CD4-positive, CD25-positive, alpha-beta regulatory T cell (primary cell): ENCODE data around the gene ATP5IF1. TPM values are rescaled to one million over a fixed set of nuclear protein-coding genes. Genes with fewer than 3 reads are reported as not detected.

Experiments used
- ATAC-seq, 2 donors: fragments of 150-1000 bp; cut with Tn5 transposase; one replicate each; pipeline ENCODE4 v1.10.0; 2021; ENCODE audit warnings: low read depth in 2 of 2, moderate number of reproducible peaks in 2 of 2, moderate library complexity in 1 of 2
- DNase-seq, 3 donors: peaks; one replicate each; pipeline versions ENCODE4 v3.0.0 to v3.0.0-alpha.2; 2012 to 2022; ENCODE audit warnings: mixed read lengths in 1 of 3
- H3K27ac ChIP-seq: one replicate; pipeline ENCODE4 v1.7.0; 2013; ENCODE audit warnings: mild to moderate bottlenecking, low read length; ENCODE audit not compliant: insufficient read depth, poor library complexity, severe bottlenecking
- H3K27me3 ChIP-seq: one replicate; pipeline ENCODE4 v1.7.0; 2013; ENCODE audit warnings: low read length; ENCODE audit not compliant: control insufficient read depth, insufficient read depth
- H3K36me3 ChIP-seq: one replicate; pipeline ENCODE4 v1.7.0; 2013; ENCODE audit warnings: mild to moderate bottlenecking, low read length, moderate library complexity; ENCODE audit not compliant: control insufficient read depth, insufficient read depth
- H3K4me1 ChIP-seq: 2 replicates; pipeline ENCODE4 v1.7.0; 2013; ENCODE audit warnings: mild to moderate bottlenecking, low read length; ENCODE audit not compliant: insufficient read depth, control insufficient read depth, poor library complexity, severe bottlenecking
- H3K4me3 ChIP-seq: one replicate; pipeline ENCODE4 v1.7.0; 2013; ENCODE audit warnings: low read depth, mild to moderate bottlenecking, low read length, moderate library complexity
- H3K9me3 ChIP-seq, 2 experiments: 1 replicate in 1 of 2; 2 replicates in 1 of 2; pipeline ENCODE4 v1.7.0; 2013; ENCODE audit warnings: low read length in 2 of 2, mild to moderate bottlenecking in 1 of 2, moderate library complexity in 1 of 2; ENCODE audit not compliant: control insufficient read depth in 2 of 2
- H3K27ac Mint-ChIP-seq, 3 donors: one replicate each; pipeline ENCODE4 v1.8.0; 2020 to 2022; ENCODE audit warnings: mild to moderate bottlenecking in 3 of 3, mixed read lengths in 3 of 3, moderate library complexity in 2 of 3
- H3K27me3 Mint-ChIP-seq: one replicate; pipeline ENCODE4 v1.8.0; 2022; ENCODE audit warnings: mild to moderate bottlenecking, mixed read lengths
- H3K36me3 Mint-ChIP-seq: one replicate; pipeline ENCODE4 v1.8.0; 2020; ENCODE audit warnings: mixed read lengths
- H3K4me1 Mint-ChIP-seq, 4 donors: one replicate each; pipeline ENCODE4 v1.8.0; 2020 to 2022; ENCODE audit warnings: mixed read lengths in 4 of 4, mild to moderate bottlenecking in 1 of 4
- H3K4me3 Mint-ChIP-seq, 4 donors: one replicate each; pipeline ENCODE4 v1.8.0; 2020 to 2022; ENCODE audit warnings: mild to moderate bottlenecking in 4 of 4, mixed read lengths in 4 of 4, moderate library complexity in 3 of 4
- H3K9me3 Mint-ChIP-seq, 7 donors: one replicate each; pipeline ENCODE4 v1.8.0; 2020 to 2022; ENCODE audit warnings: mixed read lengths in 7 of 7, mild to moderate bottlenecking in 3 of 7, moderate library complexity in 2 of 7
- polyA plus RNA-seq, 4 donors: library from polyadenylated mRNA; unstranded; fragments of 300-500 nt; fragmentation: Illumina TruSeq; gene quantifications; one replicate each; pipeline ENCODE4 v1.2.3, GENCODE V29; 2021
- total RNA-seq: library from RNA; stranded (reverse); gene quantifications from one replicate; pipeline ENCODE4 v1.2.3, GENCODE V29; 2022

Gene ATP5IF1
- total and polyA plus RNA-seq, 5 donors from 2014 or later: 96.6 to 676 (median 545) TPM

DNA sequence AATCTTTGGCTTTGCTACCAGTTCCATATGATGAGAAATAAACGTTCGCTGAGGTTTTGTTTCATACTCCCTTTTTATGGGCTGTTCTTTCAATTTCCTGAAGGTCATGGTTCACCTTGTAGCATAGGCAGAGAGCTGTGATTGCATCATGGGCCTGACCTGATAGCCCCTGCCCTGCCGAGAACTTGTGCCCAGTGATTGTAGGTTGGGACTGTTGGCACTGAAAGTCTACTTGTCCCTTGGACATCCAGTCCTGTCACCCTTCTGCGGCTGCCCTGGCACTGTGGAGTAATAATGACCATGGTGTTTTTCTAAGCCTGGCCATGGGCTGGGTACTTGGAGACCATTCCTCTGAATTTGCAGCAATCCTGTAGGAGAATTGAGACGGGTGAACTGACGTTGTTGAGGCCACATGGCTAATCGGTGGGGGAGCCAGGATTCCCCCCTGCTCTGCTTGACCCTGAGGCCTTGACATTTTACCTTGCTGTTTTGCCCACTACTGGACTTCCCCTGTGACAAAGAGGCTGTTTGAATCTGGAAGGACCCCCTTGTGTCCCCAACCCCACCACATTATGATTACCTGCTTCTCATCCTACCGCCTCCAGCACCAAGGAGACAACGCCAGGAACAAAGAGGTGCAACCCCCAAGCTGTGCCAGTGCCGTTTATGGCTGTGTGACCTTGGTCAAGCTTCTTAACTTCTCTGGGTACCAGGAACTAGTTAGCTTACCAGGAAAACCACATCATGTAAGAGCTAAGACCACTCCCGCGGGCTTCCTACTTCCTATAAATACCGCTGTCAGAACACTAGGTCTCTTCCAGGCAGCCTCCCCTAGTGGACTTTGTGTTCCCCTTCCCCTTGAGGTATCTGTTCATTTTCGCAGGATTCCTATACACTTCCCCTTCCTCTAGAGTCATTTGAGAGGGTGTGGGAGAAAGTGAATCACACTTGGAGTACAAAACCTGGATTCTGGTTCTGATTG lies 46.8 kb downstream of the ATP5IF1 start:
- H3K4me1 Mint-ChIP-seq: peaks cover 0 to 4% (median 1%) of the 10 kb centered on the region in 4 donors
- no peak overlapping the region for H3K27ac Mint-ChIP-seq
- peaks cover 11% of the 10 kb centered on the region for H3K36me3 Mint-ChIP-seq
- Histone ChIP-seq H3K27ac (no peak overlapping the region), H3K27me3 (no peaks in the 10 kb centered on the region), H3K4me1 (no peaks in the 10 kb centered on the region), H3K4me3 (no peak overlapping the region), H3K9me3 (no peaks in the 10 kb centered on the region), H3K36me3 (peaks cover 33% of the 10 kb centered on the region)
- peaks cover 0 to 1% (median 0%) of the 10 kb centered on the region in 7 donors for H3K9me3 Mint-ChIP-seq
- DNase-seq: peak in 1 of 3 donors; percentile 9
- ATAC-seq: no peak
- no peak overlapping the region for H3K4me3 Mint-ChIP-seq
- H3K27me3 Mint-ChIP-seq: peaks cover 10% of the 10 kb centered on the region

GRCh38 chr1:28286111-28286510 lies 50.2 kb downstream of the ATP5IF1 start:
- Histone ChIP-seq H3K36me3 (peaks cover 12% of the 10 kb centered on the region), H3K27ac (no peak overlapping the region), H3K4me3 (no peak overlapping the region), H3K4me1 (no peaks in the 10 kb centered on the region), H3K9me3 (no peaks in the 10 kb centered on the region), H3K27me3 (no peaks in the 10 kb centered on the region)
- Mint-ChIP-seq H3K4me1 (peaks cover 0 to 3% (median 0%) of the 10 kb centered on the region in 4 donors), H3K9me3 (peaks cover 0 to 1% (median 0%) of the 10 kb centered on the region in 7 donors), H3K27me3 (peaks cover 10% of the 10 kb centered on the region), H3K4me3 (no peak overlapping the region), H3K36me3 (peaks cover 4% of the 10 kb centered on the region), H3K27ac (no peak overlapping the region)
- ATAC-seq: no peak
- no peak for DNase-seq

Other genes with a start within 250 kb of the ATP5IF1 start
- gene EYA3, start 147.5 kb upstream of the ATP5IF1 start, total RNA-seq: 18.5 TPM
- gene EYA3, start 147.5 kb upstream of the ATP5IF1 start, polyA plus RNA-seq: 1 to 10 TPM; 3.0 to 5.6 (median 3.7) TPM
- 0.54 TPM for gene PTAFR, start 59.4 kb upstream of the ATP5IF1 start, total RNA-seq
- under 1 TPM; 0.15 to 0.84 (median 0.40) TPM for gene PTAFR, start 59.4 kb upstream of the ATP5IF1 start, polyA plus RNA-seq
- gene DNAJC8, start 3.1 kb upstream of the ATP5IF1 start, total RNA-seq: 75.3 TPM
- 100 to 1,000 TPM; 152 to 181 (median 157) TPM for gene DNAJC8, start 3.1 kb upstream of the ATP5IF1 start, polyA plus RNA-seq
- gene SESN2, start 23.4 kb downstream of the ATP5IF1 start, total RNA-seq: 13.9 TPM
- 1 to 10 TPM; 5.0 to 8.9 (median 6.9) TPM for gene SESN2, start 23.4 kb downstream of the ATP5IF1 start, polyA plus RNA-seq
- 5.2 TPM for gene MED18, start 92.9 kb downstream of the ATP5IF1 start, total RNA-seq
- gene MED18, start 92.9 kb downstream of the ATP5IF1 start, polyA plus RNA-seq: 10 to 100 TPM in 2 of 4 donors, 1 to 10 TPM in 2; 7.0 to 12.7 (median 9.2) TPM
- 29.4 TPM for gene PHACTR4, start 133.6 kb downstream of the ATP5IF1 start, total RNA-seq
- gene PHACTR4, start 133.6 kb downstream of the ATP5IF1 start, polyA plus RNA-seq: 1 to 10 TPM; 4.9 to 8.2 (median 5.0) TPM